HepG2 (cell line): ENCODE measurements around the gene MRPL30. TPM values are rescaled to one million over a fixed set of nuclear protein-coding genes. Genes with fewer than 3 reads are reported as not detected.

Experiments used
- ATF3 ChIP-seq: sonication (generic); formaldehyde crosslinking; IDR thresholded peaks from 2 replicates; pipeline ENCODE4 v1.4.0; 2020; ENCODE audit warnings: missing genetic modification reagents
- KDM2A ChIP-seq: sonication (generic); formaldehyde crosslinking; IDR thresholded peaks from 2 replicates; pipeline ENCODE4 v1.4.0; 2020; ENCODE audit warnings: low read depth, missing genetic modification reagents, borderline replicate concordance
- TIGD3 ChIP-seq: sonication (generic); formaldehyde crosslinking; IDR thresholded peaks from 2 replicates; pipeline ENCODE4 v1.5.1; 2020; ENCODE audit warnings: mild to moderate bottlenecking, missing genetic modification reagents, borderline replicate concordance
- ZBTB38 ChIP-seq: sonication (generic); formaldehyde crosslinking; IDR thresholded peaks from 2 replicates; pipeline ENCODE4 v1.5.1; 2020; ENCODE audit warnings: mild to moderate bottlenecking, missing genetic modification reagents
- ZFP82 ChIP-seq: sonication (generic); formaldehyde crosslinking; IDR thresholded peaks from 2 replicates; pipeline ENCODE4 v1.5.1; 2020; ENCODE audit warnings: mild to moderate bottlenecking, missing genetic modification reagents, borderline replicate concordance
- ZKSCAN1 ChIP-seq: fragments of 150-350 bp; IDR thresholded peaks from 2 replicates; pipeline ENCODE4 v1.6.1; 2014; ENCODE audit warnings: low read length
- ZNF205 ChIP-seq: IDR thresholded peaks from 2 replicates; pipeline ENCODE4 v1.6.1; 2018; ENCODE audit warnings: missing biosample characterization, missing genetic modification reagents
- ZNF232 ChIP-seq: sonication (generic); formaldehyde crosslinking; IDR thresholded peaks from 2 replicates; pipeline ENCODE4 v1.4.0; 2020; ENCODE audit warnings: missing genetic modification reagents, borderline replicate concordance
- ZNF446 ChIP-seq: sonication (generic); formaldehyde crosslinking; IDR thresholded peaks from 2 replicates; pipeline ENCODE4 v1.5.0; 2020; ENCODE audit warnings: mild to moderate bottlenecking, missing genetic modification reagents
- ZNF512B ChIP-seq: sonication (generic); formaldehyde crosslinking; IDR thresholded peaks from 2 replicates; pipeline ENCODE4 v1.5.1; 2020; ENCODE audit warnings: missing genetic modification reagents, mild to moderate bottlenecking, borderline replicate concordance
- ZNF672 ChIP-seq: sonication (generic); formaldehyde crosslinking; IDR thresholded peaks from 2 replicates; pipeline ENCODE4 v1.8.1; 2022; ENCODE audit warnings: missing genetic modification reagents
- ZNF713 ChIP-seq: sonication (generic); formaldehyde crosslinking; IDR thresholded peaks from 2 replicates; pipeline ENCODE4 v1.4.0; 2020; ENCODE audit warnings: mild to moderate bottlenecking, missing genetic modification reagents
- ZSCAN22 ChIP-seq: sonication (generic); formaldehyde crosslinking; IDR thresholded peaks from 2 replicates; pipeline ENCODE4 v1.4.0; 2020; ENCODE audit warnings: mild to moderate bottlenecking, missing genetic modification reagents
- polyA plus RNA-seq, 8 experiments: library from polyadenylated mRNA; depleted of rRNA in 3 of 8; stranded (reverse) in 7 of 8; unstranded in 1 of 8; fragments of >200 nt; fragmentation: Illumina TruSeq in 4 of 8; extraction: Trizol in 4 of 8; gene quantifications; 2 replicates each; pipeline versions ENCODE4 v1.2.1 to v1.2.3, GENCODE V29; 2011 to 2016; ENCODE audit warnings: low read depth in 4 of 8, missing spikeins in 1 of 8, mixed read lengths in 1 of 8; ENCODE audit not compliant: insufficient read depth in 1 of 8
- total RNA-seq, 5 experiments: library from RNA; depleted of rRNA; stranded (reverse); fragments of >200 nt; fragmentation: Illumina TruSeq; extraction: Trizol; gene quantifications; 2 replicates each; pipeline ENCODE4 v1.2.3, GENCODE V29; 2016; ENCODE audit warnings: low read depth in 1 of 5
- TF ChIP-seq, protein P1 (sequence below): sonication (generic); formaldehyde crosslinking; IDR thresholded peaks from 2 replicates; pipeline ENCODE4 v1.5.1; 2020; ENCODE audit warnings: missing genetic modification reagents, mild to moderate bottlenecking, borderline replicate concordance
- TF ChIP-seq, protein P2 (sequence below): sonication (generic); formaldehyde crosslinking; IDR thresholded peaks from 2 replicates; pipeline ENCODE4 v1.4.0; 2020; ENCODE audit warnings: low read depth, mild to moderate bottlenecking, missing genetic modification reagents
- TF ChIP-seq, protein P3 (sequence below): sonication (generic); formaldehyde crosslinking; IDR thresholded peaks from 2 replicates; pipeline ENCODE4 v1.4.0; 2020; ENCODE audit warnings: missing genetic modification reagents

MRPL30 gene
- total and polyA plus RNA-seq, 2 of the 13 experiments (the other 11 are each of a cell fraction or from before 2014, with no cell fraction given), result 30.2 to 75.3 TPM

DNA sequence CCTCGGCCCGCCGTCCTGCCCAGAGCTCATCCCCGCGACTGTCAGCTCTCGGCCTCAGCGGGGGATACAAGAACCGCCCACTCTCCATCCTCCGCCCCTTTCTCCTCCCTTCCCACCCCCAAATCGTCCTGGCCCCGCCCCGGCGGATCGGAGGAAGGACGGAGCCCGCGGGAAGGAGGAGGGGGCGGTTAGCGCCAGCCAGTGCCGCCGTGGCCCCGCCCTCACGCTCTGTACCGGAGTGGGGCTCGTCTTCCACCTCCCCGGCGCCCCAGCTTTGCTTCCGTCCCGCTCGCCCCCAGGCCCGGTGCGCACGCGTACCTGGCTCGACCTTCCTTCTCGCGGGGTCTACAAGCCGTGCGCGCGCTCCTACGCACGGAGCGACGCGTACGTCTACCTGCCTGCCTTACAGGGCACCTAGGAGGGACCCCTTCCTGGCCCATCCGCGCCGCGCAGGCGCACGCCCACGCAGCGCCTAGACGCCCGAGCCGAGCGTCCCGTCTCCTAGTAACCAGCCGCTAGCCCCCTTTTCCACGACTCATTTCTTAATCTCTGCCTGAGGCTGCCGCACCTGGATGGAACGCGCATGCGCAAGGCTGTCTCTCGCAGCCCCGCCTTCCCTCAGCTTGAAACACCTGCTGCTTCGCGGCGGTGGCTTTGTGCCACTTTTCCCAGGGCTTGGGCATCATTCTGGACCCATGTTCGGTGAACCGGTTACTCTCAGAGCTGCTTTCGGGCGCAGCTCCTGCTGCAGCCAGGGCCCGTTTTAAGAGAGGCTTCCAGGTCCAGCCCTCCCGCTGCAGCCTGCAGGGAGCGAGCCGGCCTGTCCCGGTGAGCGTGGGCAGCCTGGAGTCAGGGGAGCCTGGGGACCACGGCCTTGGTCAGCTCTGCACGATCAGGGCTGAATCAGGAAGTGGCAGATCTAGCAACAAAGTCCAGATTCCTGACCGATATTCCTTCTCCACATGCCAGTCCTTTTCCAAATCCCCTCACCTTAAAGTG lies 39.6 kb upstream of the MRPL30 start, which contains the start of gene C2orf15 (continued):
- TF ChIP-seq ZNF512B (CRISPR knock-in tag) (peak; percentile 78; the same call in 1 of the 2 replicates), ZFP82 (CRISPR knock-in tag) (no peak), ZKSCAN1 (no peak), KDM2A (peak; percentile 92), ZNF205 (CRISPR knock-in tag) (0 out of 2 replicates have a peak, but pooled peaks have one; percentile 5), ZNF232 (CRISPR knock-in tag) (peak; percentile 91), ZBTB38 (CRISPR knock-in tag) (peak; percentile 87), TIGD3 (CRISPR knock-in tag) (peak; percentile 80; the same call in 1 of the 2 replicates), ZNF672 (CRISPR knock-in tag) (no peak), ZNF446 (0 out of 2 replicates have a peak, but pooled peaks have one; percentile 45), ZSCAN22 (CRISPR knock-in tag) (0 out of 2 replicates have a peak, but pooled peaks have one; percentile 58), ZNF713 (CRISPR knock-in tag) (0 out of 2 replicates have a peak, but pooled peaks have one; percentile 76), ATF3 (CRISPR knock-in tag) (0 out of 2 replicates have a peak, but pooled peaks have one; percentile 5)
- TF ChIP-seq, protein P1, sequence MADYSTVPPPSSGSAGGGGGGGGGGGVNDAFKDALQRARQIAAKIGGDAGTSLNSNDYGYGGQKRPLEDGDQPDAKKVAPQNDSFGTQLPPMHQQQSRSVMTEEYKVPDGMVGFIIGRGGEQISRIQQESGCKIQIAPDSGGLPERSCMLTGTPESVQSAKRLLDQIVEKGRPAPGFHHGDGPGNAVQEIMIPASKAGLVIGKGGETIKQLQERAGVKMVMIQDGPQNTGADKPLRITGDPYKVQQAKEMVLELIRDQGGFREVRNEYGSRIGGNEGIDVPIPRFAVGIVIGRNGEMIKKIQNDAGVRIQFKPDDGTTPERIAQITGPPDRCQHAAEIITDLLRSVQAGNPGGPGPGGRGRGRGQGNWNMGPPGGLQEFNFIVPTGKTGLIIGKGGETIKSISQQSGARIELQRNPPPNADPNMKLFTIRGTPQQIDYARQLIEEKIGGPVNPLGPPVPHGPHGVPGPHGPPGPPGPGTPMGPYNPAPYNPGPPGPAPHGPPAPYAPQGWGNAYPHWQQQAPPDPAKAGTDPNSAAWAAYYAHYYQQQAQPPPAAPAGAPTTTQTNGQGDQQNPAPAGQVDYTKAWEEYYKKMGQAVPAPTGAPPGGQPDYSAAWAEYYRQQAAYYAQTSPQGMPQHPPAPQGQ (CRISPR knock-in tag), result no peak
- TF ChIP-seq, protein P2, sequence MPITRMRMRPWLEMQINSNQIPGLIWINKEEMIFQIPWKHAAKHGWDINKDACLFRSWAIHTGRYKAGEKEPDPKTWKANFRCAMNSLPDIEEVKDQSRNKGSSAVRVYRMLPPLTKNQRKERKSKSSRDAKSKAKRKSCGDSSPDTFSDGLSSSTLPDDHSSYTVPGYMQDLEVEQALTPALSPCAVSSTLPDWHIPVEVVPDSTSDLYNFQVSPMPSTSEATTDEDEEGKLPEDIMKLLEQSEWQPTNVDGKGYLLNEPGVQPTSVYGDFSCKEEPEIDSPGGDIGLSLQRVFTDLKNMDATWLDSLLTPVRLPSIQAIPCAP, result peak; percentile 48; the same call in 1 of the 2 replicates
- TF ChIP-seq, protein P3, sequence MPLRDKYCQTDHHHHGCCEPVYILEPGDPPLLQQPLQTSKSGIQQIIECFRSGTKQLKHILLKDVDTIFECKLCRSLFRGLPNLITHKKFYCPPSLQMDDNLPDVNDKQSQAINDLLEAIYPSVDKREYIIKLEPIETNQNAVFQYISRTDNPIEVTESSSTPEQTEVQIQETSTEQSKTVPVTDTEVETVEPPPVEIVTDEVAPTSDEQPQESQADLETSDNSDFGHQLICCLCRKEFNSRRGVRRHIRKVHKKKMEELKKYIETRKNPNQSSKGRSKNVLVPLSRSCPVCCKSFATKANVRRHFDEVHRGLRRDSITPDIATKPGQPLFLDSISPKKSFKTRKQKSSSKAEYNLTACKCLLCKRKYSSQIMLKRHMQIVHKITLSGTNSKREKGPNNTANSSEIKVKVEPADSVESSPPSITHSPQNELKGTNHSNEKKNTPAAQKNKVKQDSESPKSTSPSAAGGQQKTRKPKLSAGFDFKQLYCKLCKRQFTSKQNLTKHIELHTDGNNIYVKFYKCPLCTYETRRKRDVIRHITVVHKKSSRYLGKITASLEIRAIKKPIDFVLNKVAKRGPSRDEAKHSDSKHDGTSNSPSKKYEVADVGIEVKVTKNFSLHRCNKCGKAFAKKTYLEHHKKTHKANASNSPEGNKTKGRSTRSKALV (CRISPR knock-in tag), result no peak
